GM12878 (cell line): ENCODE data around the gene KRTAP4-5. TPM values are rescaled to one million over a fixed set of nuclear protein-coding genes. Genes with fewer than 3 reads are reported as not detected.

Experiments used
- ATAC-seq: fragments of 200-7000 bp; cut with Tn5 transposase; 3 replicates; pipeline ENCODE4 v1.9.1; 2020; ENCODE audit warnings: mild to moderate bottlenecking, moderate library complexity
- BruUV-seq: library from RNA; stranded (reverse); fragments of 400-500 nt; replicated peaks from 2 replicates; lab custom pipeline; 2021; lab: Mats Ljungman, UMichigan
- CTCF ChIA-PET: fragments of 300-600 bp; sonication (Branson Sonifier 250); formaldehyde crosslinking; extraction: SDS; loops from one replicate; lab custom pipeline; 2021; ENCODE audit warnings: inconsistent platforms; lab: Yijun Ruan, JAX
- POLR2A ChIA-PET: fragments of 350-600 bp; formaldehyde crosslinking; extraction: SDS; loops from one replicate; lab custom pipeline; 2021; ENCODE audit warnings: inconsistent platforms; lab: Charles Lee
- RAD21 ChIA-PET: fragments of 300-600 bp; sonication (Branson Sonifier 250); formaldehyde crosslinking; loops from one replicate; lab custom pipeline; 2023; ENCODE audit warnings: antibody characterized with exemption; ENCODE audit not compliant: unreplicated experiment; lab: Charles Lee
- SMC1A ChIA-PET: fragments of 300-600 bp; sonication (Branson Sonifier 250); formaldehyde crosslinking; loops from one replicate; lab custom pipeline; 2023; ENCODE audit not compliant: unreplicated experiment, uncharacterized antibody; lab: Charles Lee
- DNase-seq: peaks from one replicate; pipeline ENCODE4 v3.0.0-alpha.2; 2011; ENCODE audit warnings: low read depth, low spot score
- FAIRE-seq: peaks from 3 replicates; lab custom pipeline; 2011; peaks lifted over from hg19 to GRCh38; lab: Jason Lieb, UNC
- H2AFZ ChIP-seq: 2 replicates; pipeline ENCODE4 v1.6.0; 2011; ENCODE audit warnings: low read depth, low read length, control low read depth; ENCODE audit not compliant: control insufficient read depth
- H3K27ac ChIP-seq: 2 replicates; pipeline ENCODE4 v1.5.1; 2011; ENCODE audit warnings: control low read depth; ENCODE audit not compliant: control insufficient read depth, insufficient read depth
- H3K27me3 ChIP-seq, 2 experiments: replicated peaks in 1 of 2; 2 replicates each; pipeline versions ENCODE4 v1.6.0 to v1.6.1; 2011; ENCODE audit warnings: low read length in 1 of 2; ENCODE audit not compliant: control insufficient read depth in 2 of 2, insufficient read depth in 2 of 2
- H3K36me3 ChIP-seq, 2 experiments: 2 replicates each; pipeline ENCODE4 v1.5.1; 2011; ENCODE audit warnings: low read length in 1 of 2; ENCODE audit not compliant: control insufficient read depth in 2 of 2, insufficient read depth in 2 of 2
- H3K4me1 ChIP-seq: 2 replicates; pipeline ENCODE4 v1.6.1; 2011; ENCODE audit warnings: mild to moderate bottlenecking, low read length, moderate library complexity, mixed read lengths; ENCODE audit not compliant: control insufficient read depth, insufficient read depth
- H3K4me2 ChIP-seq: 2 replicates; pipeline ENCODE4 v1.6.0; 2011; ENCODE audit warnings: control low read depth; ENCODE audit not compliant: control insufficient read depth, insufficient read depth
- H3K4me3 ChIP-seq: fragments of 200-600 bp; sonication (generic); 2 replicates; pipeline ENCODE4 v1.5.1; 2016
- H3K79me2 ChIP-seq: 2 replicates; pipeline ENCODE4 v1.6.0; 2011; ENCODE audit warnings: low read length; ENCODE audit not compliant: control insufficient read depth, insufficient read depth
- H3K9ac ChIP-seq: 2 replicates; pipeline ENCODE4 v1.8.0; 2011; ENCODE audit warnings: low read length, control low read depth, mixed read lengths; ENCODE audit not compliant: control insufficient read depth, insufficient read depth
- H3K9me3 ChIP-seq: replicated peaks from 3 replicates; pipeline ENCODE4 v1.5.1; 2011; ENCODE audit warnings: mild to moderate bottlenecking, low read length; ENCODE audit not compliant: control insufficient read depth, insufficient read depth
- H4K20me1 ChIP-seq: 2 replicates; pipeline ENCODE4 v1.6.0; 2011; ENCODE audit not compliant: control insufficient read depth, insufficient read depth
- BMI1 ChIP-seq: fragments of 450-650 bp; IDR thresholded peaks from 2 replicates; pipeline ENCODE4 v1.6.1; 2016; ENCODE audit warnings: mild to moderate bottlenecking, moderate library complexity, borderline replicate concordance
- CREB1 ChIP-seq: IDR thresholded peaks from 2 replicates; pipeline ENCODE4 v1.6.1; 2012; ENCODE audit warnings: low read depth, mild to moderate bottlenecking, inconsistent platforms
- MEF2A ChIP-seq: IDR thresholded peaks from 2 replicates; pipeline ENCODE4 v1.6.1; 2011; ENCODE audit warnings: low read depth, mild to moderate bottlenecking, low read length, moderate library complexity; ENCODE audit not compliant: insufficient read depth
- PBX3 ChIP-seq: IDR thresholded peaks from 2 replicates; pipeline ENCODE4 v1.6.1; 2011; ENCODE audit warnings: mild to moderate bottlenecking, low read depth, low read length, moderate library complexity; ENCODE audit not compliant: insufficient replicate concordance
- RBBP5 ChIP-seq: fragments of 200-600 bp; sonication (generic); conservative IDR thresholded peaks from 2 replicates; pipeline ENCODE4 v1.6.1; 2016
- RCOR1 ChIP-seq: conservative IDR thresholded peaks from 2 replicates; pipeline ENCODE4 v1.6.1; 2012; ENCODE audit warnings: low read depth, low read length, improper control_type of control experiment
- SIN3A ChIP-seq: IDR thresholded peaks from 2 replicates; pipeline ENCODE4 v1.6.1; 2012; ENCODE audit warnings: low read depth, low read length, improper control_type of control experiment
- SMC3 ChIP-seq: IDR thresholded peaks from 2 replicates; pipeline ENCODE4 v1.6.1; 2011; ENCODE audit warnings: low read length, improper control_type of control experiment, borderline replicate concordance
- ZNF622 ChIP-seq: fragments of 450-650 bp; IDR thresholded peaks from 2 replicates; pipeline ENCODE4 v1.6.1; 2017; ENCODE audit warnings: mild to moderate bottlenecking, inconsistent platforms
- WGBS: methylation state at CpG from one replicate; pipeline ENCODE4 v1.1.6; 2016; ENCODE audit warnings: low lambda C conversion rate; ENCODE audit not compliant: insufficient replicate concordance, insufficient coverage; ENCODE audit errors: missing lambda C conversion rate; 5-methylcytosine and 5-hydroxymethylcytosine counted together
- in situ Hi-C: fragments of 300-500 bp; cut with MboI; formaldehyde crosslinking; loops from 9 replicates; pipeline ENCODE4 v1.14.3; 2018; ENCODE audit warnings: mixed read lengths
- intact Hi-C: fragments of 100-400 bp; cut with micrococcal nuclease; formaldehyde crosslinking; loops from one replicate; pipeline ENCODE4 v1.14.2; 2022; ENCODE audit not compliant: unreplicated experiment
- polyA plus RNA-seq, 11 experiments: library from polyadenylated mRNA; depleted of rRNA in 4 of 11; unstranded in 6 of 11; stranded (reverse) in 5 of 11; fragments of >200 nt; fragmentation: Nextera tagmentation in 4 of 11; fragmentation: Illumina TruSeq in 1 of 11; extraction: Ambion mirVana in 4 of 11; extraction: Trizol in 1 of 11; gene quantifications; 1 replicate in 1 of 11; 2 replicates in 10 of 11; pipeline versions ENCODE4 v1.2.1 to v1.2.3, GENCODE V29; 2011 to 2016; ENCODE audit warnings: inconsistent platforms in 2 of 11, missing spikeins in 2 of 11, low read depth in 1 of 11
- total RNA-seq, 4 experiments: library from RNA; depleted of rRNA in 3 of 4; stranded (reverse); fragments of >200 nt in 3 of 4; fragmentation: Illumina TruSeq in 1 of 4; extraction: Trizol in 1 of 4; gene quantifications; 2 replicates each; pipeline versions ENCODE4 v1.2.1 to v1.2.3, GENCODE V29; 2013 to 2021
- TF ChIP-seq, protein P1 (sequence below): fragments of 450-650 bp; IDR thresholded peaks from 2 replicates; pipeline ENCODE4 v1.6.1; 2016; ENCODE audit warnings: mild to moderate bottlenecking
- TF ChIP-seq, protein P2 (sequence below): fragments of 150-350 bp; IDR thresholded peaks from 2 replicates; pipeline ENCODE4 v1.6.1; 2016; ENCODE audit warnings: low read depth, low read length

The KRTAP4-5 gene
- total and polyA plus RNA-seq, 10 of the 15 experiments (the other 5 are each of a cell fraction or from before 2014, with no cell fraction given), result not detected

DNA sequence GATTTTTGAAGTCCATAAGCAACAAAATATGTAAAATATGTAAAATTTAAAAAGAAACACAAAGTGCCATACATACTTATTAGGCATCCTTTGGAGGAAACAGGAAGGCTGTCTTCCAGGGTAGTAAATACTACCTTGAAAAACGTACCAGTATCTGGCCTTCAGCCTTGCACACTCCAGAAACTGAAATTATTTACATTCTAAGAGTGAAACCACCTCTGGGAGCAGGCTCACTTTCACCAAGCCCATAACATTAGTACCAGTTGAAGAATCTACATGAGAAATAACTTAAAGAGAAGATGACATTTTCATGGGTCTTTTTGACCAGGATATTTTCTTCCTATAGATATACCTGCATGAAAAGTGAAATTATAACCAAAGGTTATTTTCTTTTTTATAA lies 46.4 kb upstream of the KRTAP4-5 start:
- no peak for DNase-seq
- 5% methylated on average over 1 of the region's 1 CpG for WGBS
- no TSS peak for BruUV-seq

GRCh38 chr17:41190328-41190727 lies 40.7 kb upstream of the KRTAP4-5 start:
- FAIRE-seq (no peak), DNase-seq (no peak), ATAC-seq (no peak)
- Histone ChIP-seq H3K36me3 (no peaks in the 10 kb centered on the region), H3K4me1 (no peaks in the 10 kb centered on the region), H3K9me3 (no peaks in the 10 kb centered on the region), H3K4me2 (no peak overlapping the region), H3K4me3 (no peak overlapping the region), H3K27me3 (no peaks in the 10 kb centered on the region), H4K20me1 (no peaks in the 10 kb centered on the region), H2AFZ (no peak overlapping the region), H3K79me2 (no peaks in the 10 kb centered on the region), H3K27ac (no peak overlapping the region), H3K9ac (no peak overlapping the region)
- in situ Hi-C loops (no loop called here), intact Hi-C loops (no loop called here)
- ChIA-PET SMC1A (interaction anchor here (1.2 kb wide), 1 partner anchor 39 kb away, joined by 3 read pairs; no protein-coding TSS in a partner anchor), RAD21 (no interaction called here), POLR2A (no interaction called here), CTCF (no interaction called here)
- no TSS peak for BruUV-seq
- 24% methylated on average over 3 of the region's 3 CpGs for WGBS
- TF ChIP-seq, protein P1, sequence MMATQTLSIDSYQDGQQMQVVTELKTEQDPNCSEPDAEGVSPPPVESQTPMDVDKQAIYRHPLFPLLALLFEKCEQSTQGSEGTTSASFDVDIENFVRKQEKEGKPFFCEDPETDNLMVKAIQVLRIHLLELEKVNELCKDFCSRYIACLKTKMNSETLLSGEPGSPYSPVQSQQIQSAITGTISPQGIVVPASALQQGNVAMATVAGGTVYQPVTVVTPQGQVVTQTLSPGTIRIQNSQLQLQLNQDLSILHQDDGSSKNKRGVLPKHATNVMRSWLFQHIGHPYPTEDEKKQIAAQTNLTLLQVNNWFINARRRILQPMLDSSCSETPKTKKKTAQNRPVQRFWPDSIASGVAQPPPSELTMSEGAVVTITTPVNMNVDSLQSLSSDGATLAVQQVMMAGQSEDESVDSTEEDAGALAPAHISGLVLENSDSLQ, result no peak
- no peak for TF ChIP-seq MEF2A
- TF ChIP-seq RCOR1, result no peak
- TF ChIP-seq, protein P2, sequence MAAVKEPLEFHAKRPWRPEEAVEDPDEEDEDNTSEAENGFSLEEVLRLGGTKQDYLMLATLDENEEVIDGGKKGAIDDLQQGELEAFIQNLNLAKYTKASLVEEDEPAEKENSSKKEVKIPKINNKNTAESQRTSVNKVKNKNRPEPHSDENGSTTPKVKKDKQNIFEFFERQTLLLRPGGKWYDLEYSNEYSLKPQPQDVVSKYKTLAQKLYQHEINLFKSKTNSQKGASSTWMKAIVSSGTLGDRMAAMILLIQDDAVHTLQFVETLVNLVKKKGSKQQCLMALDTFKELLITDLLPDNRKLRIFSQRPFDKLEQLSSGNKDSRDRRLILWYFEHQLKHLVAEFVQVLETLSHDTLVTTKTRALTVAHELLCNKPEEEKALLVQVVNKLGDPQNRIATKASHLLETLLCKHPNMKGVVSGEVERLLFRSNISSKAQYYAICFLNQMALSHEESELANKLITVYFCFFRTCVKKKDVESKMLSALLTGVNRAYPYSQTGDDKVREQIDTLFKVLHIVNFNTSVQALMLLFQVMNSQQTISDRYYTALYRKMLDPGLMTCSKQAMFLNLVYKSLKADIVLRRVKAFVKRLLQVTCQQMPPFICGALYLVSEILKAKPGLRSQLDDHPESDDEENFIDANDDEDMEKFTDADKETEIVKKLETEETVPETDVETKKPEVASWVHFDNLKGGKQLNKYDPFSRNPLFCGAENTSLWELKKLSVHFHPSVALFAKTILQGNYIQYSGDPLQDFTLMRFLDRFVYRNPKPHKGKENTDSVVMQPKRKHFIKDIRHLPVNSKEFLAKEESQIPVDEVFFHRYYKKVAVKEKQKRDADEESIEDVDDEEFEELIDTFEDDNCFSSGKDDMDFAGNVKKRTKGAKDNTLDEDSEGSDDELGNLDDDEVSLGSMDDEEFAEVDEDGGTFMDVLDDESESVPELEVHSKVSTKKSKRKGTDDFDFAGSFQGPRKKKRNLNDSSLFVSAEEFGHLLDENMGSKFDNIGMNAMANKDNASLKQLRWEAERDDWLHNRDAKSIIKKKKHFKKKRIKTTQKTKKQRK, result no peak
- TF ChIP-seq SMC3, result no peak
- no peak for TF ChIP-seq CREB1
- no peak for TF ChIP-seq ZNF622
- TF ChIP-seq BMI1, result no peak
- TF ChIP-seq SIN3A, result no peak
- no peak for TF ChIP-seq PBX3

More for the DNA sequence above, 46.4 kb upstream of the KRTAP4-5 start:
- no peaks in the 10 kb centered on the region for H3K27me3 ChIP-seq
- ATAC-seq (peak; percentile 54), FAIRE-seq (peak; percentile 76)
- no peak overlapping the region for H3K27ac ChIP-seq
- H3K9ac ChIP-seq, result no peak overlapping the region
- ChIA-PET POLR2A (no interaction called here), SMC1A (no interaction called here), CTCF (no interaction called here)
- in situ Hi-C loops, result no loop called here
- intact Hi-C loops, result no loop called here
- no peak overlapping the region for H3K4me2 ChIP-seq
- no peaks in the 10 kb centered on the region for H3K4me1 ChIP-seq
- H4K20me1 ChIP-seq, result no peaks in the 10 kb centered on the region
- H2AFZ ChIP-seq, result no peak overlapping the region
- no peak overlapping the region for H3K4me3 ChIP-seq
- H3K9me3 ChIP-seq, result no peaks in the 10 kb centered on the region
- H3K79me2 ChIP-seq, result no peaks in the 10 kb centered on the region
- TF ChIP-seq RBBP5, result no peak
- TF ChIP-seq, all 136 proteins: peak for 0
- H3K36me3 ChIP-seq, result no peaks in the 10 kb centered on the region
- RAD21 ChIA-PET, result no interaction called here
